WTC11 (cell line): ENCODE results near the gene FBXO47. TPM values are rescaled to one million over a fixed set of nuclear protein-coding genes. Genes with fewer than 3 reads are reported as not detected.
A peak's percentile ranks its signal among the peaks of the same experiment; 100 is the strongest.

Experiments used
- ATAC-seq: fragments of 200-7000 bp; cut with Tn5 transposase; 2 replicates; pipeline ENCODE4 v1.10.0; 2021; ENCODE audit warnings: mild to moderate bottlenecking, moderate library complexity
- CTCF ChIA-PET: fragments of 300-600 bp; sonication (Branson Sonifier 250); formaldehyde crosslinking; loops from one replicate; lab custom pipeline; 2021; ENCODE audit warnings: antibody characterized with exemption; lab: Charles Lee
- POLR2A ChIA-PET: fragments of 350-600 bp; sonication (Branson Sonifier 250); formaldehyde crosslinking; loops from one replicate; lab custom pipeline; 2021; ENCODE audit warnings: antibody characterized with exemption; lab: Charles Lee
- DNase-seq: peaks from one replicate; pipeline ENCODE4 v3.0.0; 2021; ENCODE audit warnings: low spot score
- H3K27ac Mint-ChIP-seq: 2 replicates; pipeline ENCODE4 v1.8.0; 2021; ENCODE audit warnings: mixed read lengths
- H3K27me3 Mint-ChIP-seq: 2 replicates; pipeline ENCODE4 v1.8.0; 2021; ENCODE audit warnings: low read depth, mild to moderate bottlenecking, moderate library complexity, mixed read lengths
- H3K36me3 Mint-ChIP-seq: 2 replicates; pipeline ENCODE4 v1.8.0; 2021; ENCODE audit warnings: mixed read lengths
- H3K4me1 Mint-ChIP-seq: 2 replicates; pipeline ENCODE4 v1.8.0; 2022; ENCODE audit warnings: mixed read lengths
- H3K4me3 Mint-ChIP-seq: 2 replicates; pipeline ENCODE4 v1.8.0; 2021; ENCODE audit warnings: mild to moderate bottlenecking, moderate library complexity, mixed read lengths
- H3K9me3 Mint-ChIP-seq: 2 replicates; pipeline ENCODE4 v1.8.0; 2021; ENCODE audit warnings: mixed read lengths
- ETV6 ChIP-seq: sonication (generic); formaldehyde crosslinking; IDR thresholded peaks from 2 replicates; pipeline ENCODE4 v1.8.1; 2022; ENCODE audit warnings: mild to moderate bottlenecking, missing genetic modification reagents
- FOXK1 ChIP-seq: sonication (generic); formaldehyde crosslinking; IDR thresholded peaks from 2 replicates; pipeline ENCODE4 v1.8.0; 2022; ENCODE audit warnings: mild to moderate bottlenecking, moderate library complexity, missing genetic modification reagents
- GABPB1 ChIP-seq: sonication (generic); formaldehyde crosslinking; IDR thresholded peaks from 2 replicates; pipeline ENCODE4 v1.8.1; 2023; ENCODE audit warnings: mild to moderate bottlenecking, missing genetic modification reagents
- GTF2I ChIP-seq: fragments of 250-450 bp; sonication (Bioruptor Pico); conservative IDR thresholded peaks from 2 replicates; pipeline ENCODE4 v1.4.0; 2021; ENCODE audit warnings: mild to moderate bottlenecking
- NFATC4 ChIP-seq: fragments of 250-450 bp; sonication (Bioruptor Pico); IDR thresholded peaks from 2 replicates; pipeline ENCODE4 v1.9.0; 2021; ENCODE audit warnings: mild to moderate bottlenecking
- NFYB ChIP-seq: sonication (generic); formaldehyde crosslinking; conservative IDR thresholded peaks from 2 replicates; pipeline ENCODE4 v1.8.0; 2022; ENCODE audit warnings: low read depth, missing genetic modification reagents
- NR3C1 ChIP-seq: sonication (generic); formaldehyde crosslinking; conservative IDR thresholded peaks from 2 replicates; pipeline ENCODE4 v1.8.1; 2023; ENCODE audit warnings: low read depth, mild to moderate bottlenecking, missing genetic modification reagents
- PRRX2 ChIP-seq: fragments of 250-450 bp; sonication (Bioruptor Pico); IDR thresholded peaks from 2 replicates; pipeline ENCODE4 v1.8.0; 2021; ENCODE audit warnings: mild to moderate bottlenecking
- RORB ChIP-seq: fragments of 250-450 bp; sonication (Bioruptor Pico); IDR thresholded peaks from 2 replicates; pipeline ENCODE4 v1.9.0; 2021; ENCODE audit warnings: mild to moderate bottlenecking
- TP53 ChIP-seq: sonication (generic); formaldehyde crosslinking; IDR thresholded peaks from 2 replicates; pipeline ENCODE4 v1.8.1; 2023; ENCODE audit warnings: mild to moderate bottlenecking, missing genetic modification reagents
- ZNF138 ChIP-seq: sonication (generic); formaldehyde crosslinking; conservative IDR thresholded peaks from 2 replicates; pipeline ENCODE4 v1.8.1; 2022; ENCODE audit warnings: mild to moderate bottlenecking, moderate library complexity, missing genetic modification reagents
- ZNF263 ChIP-seq: sonication (generic); formaldehyde crosslinking; IDR thresholded peaks from 2 replicates; pipeline ENCODE4 v1.8.1; 2022; ENCODE audit warnings: low read depth, mild to moderate bottlenecking, moderate library complexity, missing genetic modification reagents
- total RNA-seq: library from RNA; stranded (reverse); gene quantifications from 3 replicates; pipeline ENCODE4 v1.2.3, GENCODE V29; 2021
- TF ChIP-seq, protein P1 (sequence below): fragments of 250-450 bp; sonication (Bioruptor Pico); IDR thresholded peaks from 2 replicates; pipeline ENCODE4 v1.9.0; 2021; ENCODE audit warnings: mild to moderate bottlenecking
- TF ChIP-seq, protein P2 (sequence below): sonication (generic); formaldehyde crosslinking; IDR thresholded peaks from 2 replicates; pipeline ENCODE4 v1.8.0; 2022; ENCODE audit warnings: mild to moderate bottlenecking, missing genetic modification reagents
- TF ChIP-seq, protein P3 (sequence below): sonication (generic); formaldehyde crosslinking; IDR thresholded peaks from 2 replicates; pipeline ENCODE4 v1.8.0; 2023; ENCODE audit warnings: missing genetic modification reagents
- TF ChIP-seq, protein P4 (sequence below): sonication (generic); formaldehyde crosslinking; IDR thresholded peaks from 2 replicates; pipeline ENCODE4 v1.8.0; 2022; ENCODE audit warnings: mild to moderate bottlenecking, missing genetic modification reagents
- TF ChIP-seq, protein P5 (sequence below): sonication (generic); formaldehyde crosslinking; IDR thresholded peaks from 2 replicates; pipeline ENCODE4 v1.8.1; 2023; ENCODE audit warnings: mild to moderate bottlenecking, missing genetic modification reagents
- TF ChIP-seq, protein P6 (sequence below): sonication (generic); formaldehyde crosslinking; IDR thresholded peaks from 2 replicates; pipeline ENCODE4 v1.8.0; 2023; ENCODE audit warnings: missing genetic modification reagents, mild to moderate bottlenecking, borderline replicate concordance
- TF ChIP-seq, protein P7 (sequence below): sonication (generic); formaldehyde crosslinking; IDR thresholded peaks from 2 replicates; pipeline ENCODE4 v1.8.1; 2023; ENCODE audit warnings: mild to moderate bottlenecking, missing genetic modification reagents

Gene FBXO47
- total RNA-seq, 1 experiment from 2014 or later = not detected

DNA sequence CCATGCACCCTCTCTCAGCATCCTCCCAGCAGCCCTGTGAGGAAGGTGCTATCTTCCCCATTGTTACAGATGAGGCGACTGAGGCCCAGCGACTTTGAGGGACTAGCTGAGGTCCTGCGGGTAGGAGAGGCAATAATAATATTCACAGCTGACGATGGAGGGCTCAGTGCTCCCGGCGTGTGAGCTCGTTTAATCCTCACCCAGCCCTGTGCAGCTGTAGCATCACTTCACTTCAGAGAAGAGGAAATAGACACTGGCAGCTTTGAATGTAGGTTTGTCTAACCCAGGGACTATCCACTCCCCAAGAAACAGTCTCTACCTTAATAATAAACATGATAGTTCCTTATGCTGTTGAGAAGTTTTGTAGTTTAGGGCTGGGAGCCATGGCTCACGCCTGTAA is 75.8 kb downstream of the FBXO47 start:
- Mint-ChIP-seq H3K4me1 (peaks cover 27% of the 10 kb centered on the region), H3K4me3 (no peak overlapping the region), H3K27me3 (no peaks in the 10 kb centered on the region), H3K9me3 (no peaks in the 10 kb centered on the region), H3K36me3 (peaks cover 10% of the 10 kb centered on the region; the same call in 1 of the 2 replicates), H3K27ac (peak overlapping the region; percentile 36; the same call in 1 of the 2 replicates)
- no peak for ATAC-seq
- POLR2A ChIA-PET = no interaction called here
- no peak for DNase-seq
- no peak for TF ChIP-seq NR3C1
- CTCF ChIA-PET = interaction anchor here (0.7 kb wide), 1 partner anchor 45 kb away, joined by 3 read pairs; no protein-coding TSS in a partner anchor

DNA sequence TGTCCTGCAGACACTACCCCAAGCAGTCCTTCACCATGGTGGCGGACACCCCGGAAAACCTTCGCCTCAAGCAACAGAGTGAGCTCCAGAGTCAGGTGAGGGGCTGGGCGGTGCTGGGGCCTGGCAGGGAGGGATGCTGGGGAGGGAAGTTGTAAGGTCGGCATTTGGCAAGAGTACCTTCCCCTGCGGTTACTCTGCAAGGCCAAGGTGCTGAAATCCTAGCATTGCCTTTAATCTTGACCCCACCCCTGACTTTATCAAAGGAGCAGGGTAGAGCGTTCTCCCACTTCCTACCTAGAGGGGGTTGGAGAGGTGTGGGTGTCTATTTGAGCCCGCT is 76.8 kb downstream of the FBXO47 start:
- Mint-ChIP-seq H3K27me3 (no peaks in the 10 kb centered on the region), H3K36me3 (peaks cover 10% of the 10 kb centered on the region; the same call in 1 of the 2 replicates), H3K4me3 (no peak overlapping the region), H3K9me3 (no peaks in the 10 kb centered on the region), H3K4me1 (peaks cover 35% of the 10 kb centered on the region), H3K27ac (peak overlapping the region; percentile 93; the same call in 1 of the 2 replicates)
- TF ChIP-seq ZNF263 (CRISPR knock-in tag) = no peak
- TF ChIP-seq, protein P1, sequence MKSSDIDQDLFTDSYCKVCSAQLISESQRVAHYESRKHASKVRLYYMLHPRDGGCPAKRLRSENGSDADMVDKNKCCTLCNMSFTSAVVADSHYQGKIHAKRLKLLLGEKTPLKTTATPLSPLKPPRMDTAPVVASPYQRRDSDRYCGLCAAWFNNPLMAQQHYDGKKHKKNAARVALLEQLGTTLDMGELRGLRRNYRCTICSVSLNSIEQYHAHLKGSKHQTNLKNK = no peak
- TF ChIP-seq, protein P2, sequence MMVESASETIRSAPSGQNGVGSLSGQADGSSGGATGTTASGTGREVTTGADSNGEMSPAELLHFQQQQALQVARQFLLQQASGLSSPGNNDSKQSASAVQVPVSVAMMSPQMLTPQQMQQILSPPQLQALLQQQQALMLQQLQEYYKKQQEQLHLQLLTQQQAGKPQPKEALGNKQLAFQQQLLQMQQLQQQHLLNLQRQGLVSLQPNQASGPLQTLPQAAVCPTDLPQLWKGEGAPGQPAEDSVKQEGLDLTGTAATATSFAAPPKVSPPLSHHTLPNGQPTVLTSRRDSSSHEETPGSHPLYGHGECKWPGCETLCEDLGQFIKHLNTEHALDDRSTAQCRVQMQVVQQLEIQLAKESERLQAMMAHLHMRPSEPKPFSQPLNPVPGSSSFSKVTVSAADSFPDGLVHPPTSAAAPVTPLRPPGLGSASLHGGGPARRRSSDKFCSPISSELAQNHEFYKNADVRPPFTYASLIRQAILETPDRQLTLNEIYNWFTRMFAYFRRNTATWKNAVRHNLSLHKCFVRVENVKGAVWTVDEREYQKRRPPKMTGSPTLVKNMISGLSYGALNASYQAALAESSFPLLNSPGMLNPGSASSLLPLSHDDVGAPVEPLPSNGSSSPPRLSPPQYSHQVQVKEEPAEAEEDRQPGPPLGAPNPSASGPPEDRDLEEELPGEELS (CRISPR knock-in tag) = no peak
- TF ChIP-seq, protein P3, sequence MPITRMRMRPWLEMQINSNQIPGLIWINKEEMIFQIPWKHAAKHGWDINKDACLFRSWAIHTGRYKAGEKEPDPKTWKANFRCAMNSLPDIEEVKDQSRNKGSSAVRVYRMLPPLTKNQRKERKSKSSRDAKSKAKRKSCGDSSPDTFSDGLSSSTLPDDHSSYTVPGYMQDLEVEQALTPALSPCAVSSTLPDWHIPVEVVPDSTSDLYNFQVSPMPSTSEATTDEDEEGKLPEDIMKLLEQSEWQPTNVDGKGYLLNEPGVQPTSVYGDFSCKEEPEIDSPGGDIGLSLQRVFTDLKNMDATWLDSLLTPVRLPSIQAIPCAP (CRISPR knock-in tag) = no peak
- TF ChIP-seq, protein P4, sequence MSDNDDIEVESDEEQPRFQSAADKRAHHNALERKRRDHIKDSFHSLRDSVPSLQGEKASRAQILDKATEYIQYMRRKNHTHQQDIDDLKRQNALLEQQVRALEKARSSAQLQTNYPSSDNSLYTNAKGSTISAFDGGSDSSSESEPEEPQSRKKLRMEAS = no peak
- no peak for TF ChIP-seq ETV6 (CRISPR knock-in tag)
- DNase-seq (no peak), ATAC-seq (no peak)
- ChIA-PET POLR2A (no interaction called here), CTCF (no interaction called here)

DNA sequence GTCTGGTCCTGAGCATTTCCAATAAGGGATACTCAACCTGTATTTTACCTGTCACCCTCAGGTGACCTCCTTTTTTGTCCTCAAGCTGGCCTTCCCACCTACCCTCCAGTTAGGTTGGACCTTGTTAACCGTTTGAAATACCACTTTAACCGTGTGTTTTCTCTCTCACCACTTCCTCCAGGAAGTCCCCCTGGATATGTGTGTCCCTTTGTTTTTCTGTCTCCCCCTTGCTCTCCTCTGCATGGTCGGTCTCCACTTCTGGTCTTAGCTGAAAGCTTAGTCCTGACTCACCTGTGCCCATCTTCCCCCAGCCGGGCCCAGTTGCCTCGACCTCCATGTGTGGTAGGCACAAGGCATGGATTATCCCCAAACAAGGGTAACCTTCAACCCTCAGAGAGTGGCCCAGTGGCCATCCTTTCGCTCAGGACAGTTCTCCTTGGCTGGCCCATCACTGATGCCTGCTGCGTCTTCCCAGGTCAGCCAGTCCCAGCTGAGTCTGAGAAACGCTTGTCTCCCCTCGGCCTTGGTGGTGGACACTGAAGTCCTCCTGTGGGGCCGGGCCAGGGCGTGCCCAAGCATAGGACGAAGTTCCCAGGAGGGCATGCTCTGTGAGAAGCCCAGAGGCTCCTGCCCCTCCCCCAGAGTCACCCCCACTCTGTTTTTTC is 77.3 kb downstream of the FBXO47 start:
- ChIA-PET POLR2A (no interaction called here), CTCF (no interaction called here)
- ATAC-seq (no peak), DNase-seq (no peak)
- no peaks in the 10 kb centered on the region for H3K27me3 Mint-ChIP-seq
- no peak overlapping the region for H3K4me3 Mint-ChIP-seq
- H3K9me3 Mint-ChIP-seq = no peaks in the 10 kb centered on the region
- H3K36me3 Mint-ChIP-seq = peaks cover 10% of the 10 kb centered on the region; the same call in 1 of the 2 replicates
- peak overlapping the region; percentile 93 for H3K27ac Mint-ChIP-seq
- peaks cover 40% of the 10 kb centered on the region for H3K4me1 Mint-ChIP-seq
- TF ChIP-seq TP53 (CRISPR knock-in tag) = no peak
- TF ChIP-seq PRRX2 (CRISPR knock-in tag) = no peak
- TF ChIP-seq NFYB (CRISPR knock-in tag) = no peak
- TF ChIP-seq, protein P5, sequence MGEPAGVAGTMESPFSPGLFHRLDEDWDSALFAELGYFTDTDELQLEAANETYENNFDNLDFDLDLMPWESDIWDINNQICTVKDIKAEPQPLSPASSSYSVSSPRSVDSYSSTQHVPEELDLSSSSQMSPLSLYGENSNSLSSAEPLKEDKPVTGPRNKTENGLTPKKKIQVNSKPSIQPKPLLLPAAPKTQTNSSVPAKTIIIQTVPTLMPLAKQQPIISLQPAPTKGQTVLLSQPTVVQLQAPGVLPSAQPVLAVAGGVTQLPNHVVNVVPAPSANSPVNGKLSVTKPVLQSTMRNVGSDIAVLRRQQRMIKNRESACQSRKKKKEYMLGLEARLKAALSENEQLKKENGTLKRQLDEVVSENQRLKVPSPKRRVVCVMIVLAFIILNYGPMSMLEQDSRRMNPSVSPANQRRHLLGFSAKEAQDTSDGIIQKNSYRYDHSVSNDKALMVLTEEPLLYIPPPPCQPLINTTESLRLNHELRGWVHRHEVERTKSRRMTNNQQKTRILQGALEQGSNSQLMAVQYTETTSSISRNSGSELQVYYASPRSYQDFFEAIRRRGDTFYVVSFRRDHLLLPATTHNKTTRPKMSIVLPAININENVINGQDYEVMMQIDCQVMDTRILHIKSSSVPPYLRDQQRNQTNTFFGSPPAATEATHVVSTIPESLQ = no peak
- TF ChIP-seq GTF2I (CRISPR knock-in tag) = no peak
- TF ChIP-seq RORB (CRISPR knock-in tag) = no peak
- TF ChIP-seq ZNF138 (CRISPR knock-in tag) = no peak
- TF ChIP-seq ETV6 (CRISPR knock-in tag) = no peak
- TF ChIP-seq, protein P2 (CRISPR knock-in tag) = no peak
- no peak for TF ChIP-seq GABPB1 (CRISPR knock-in tag)
- no peak for TF ChIP-seq FOXK1 (CRISPR knock-in tag)
- TF ChIP-seq, protein P6, sequence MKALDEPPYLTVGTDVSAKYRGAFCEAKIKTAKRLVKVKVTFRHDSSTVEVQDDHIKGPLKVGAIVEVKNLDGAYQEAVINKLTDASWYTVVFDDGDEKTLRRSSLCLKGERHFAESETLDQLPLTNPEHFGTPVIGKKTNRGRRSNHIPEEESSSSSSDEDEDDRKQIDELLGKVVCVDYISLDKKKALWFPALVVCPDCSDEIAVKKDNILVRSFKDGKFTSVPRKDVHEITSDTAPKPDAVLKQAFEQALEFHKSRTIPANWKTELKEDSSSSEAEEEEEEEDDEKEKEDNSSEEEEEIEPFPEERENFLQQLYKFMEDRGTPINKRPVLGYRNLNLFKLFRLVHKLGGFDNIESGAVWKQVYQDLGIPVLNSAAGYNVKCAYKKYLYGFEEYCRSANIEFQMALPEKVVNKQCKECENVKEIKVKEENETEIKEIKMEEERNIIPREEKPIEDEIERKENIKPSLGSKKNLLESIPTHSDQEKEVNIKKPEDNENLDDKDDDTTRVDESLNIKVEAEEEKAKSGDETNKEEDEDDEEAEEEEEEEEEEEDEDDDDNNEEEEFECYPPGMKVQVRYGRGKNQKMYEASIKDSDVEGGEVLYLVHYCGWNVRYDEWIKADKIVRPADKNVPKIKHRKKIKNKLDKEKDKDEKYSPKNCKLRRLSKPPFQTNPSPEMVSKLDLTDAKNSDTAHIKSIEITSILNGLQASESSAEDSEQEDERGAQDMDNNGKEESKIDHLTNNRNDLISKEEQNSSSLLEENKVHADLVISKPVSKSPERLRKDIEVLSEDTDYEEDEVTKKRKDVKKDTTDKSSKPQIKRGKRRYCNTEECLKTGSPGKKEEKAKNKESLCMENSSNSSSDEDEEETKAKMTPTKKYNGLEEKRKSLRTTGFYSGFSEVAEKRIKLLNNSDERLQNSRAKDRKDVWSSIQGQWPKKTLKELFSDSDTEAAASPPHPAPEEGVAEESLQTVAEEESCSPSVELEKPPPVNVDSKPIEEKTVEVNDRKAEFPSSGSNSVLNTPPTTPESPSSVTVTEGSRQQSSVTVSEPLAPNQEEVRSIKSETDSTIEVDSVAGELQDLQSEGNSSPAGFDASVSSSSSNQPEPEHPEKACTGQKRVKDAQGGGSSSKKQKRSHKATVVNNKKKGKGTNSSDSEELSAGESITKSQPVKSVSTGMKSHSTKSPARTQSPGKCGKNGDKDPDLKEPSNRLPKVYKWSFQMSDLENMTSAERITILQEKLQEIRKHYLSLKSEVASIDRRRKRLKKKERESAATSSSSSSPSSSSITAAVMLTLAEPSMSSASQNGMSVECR (CRISPR knock-in tag) = no peak
- TF ChIP-seq, protein P7, sequence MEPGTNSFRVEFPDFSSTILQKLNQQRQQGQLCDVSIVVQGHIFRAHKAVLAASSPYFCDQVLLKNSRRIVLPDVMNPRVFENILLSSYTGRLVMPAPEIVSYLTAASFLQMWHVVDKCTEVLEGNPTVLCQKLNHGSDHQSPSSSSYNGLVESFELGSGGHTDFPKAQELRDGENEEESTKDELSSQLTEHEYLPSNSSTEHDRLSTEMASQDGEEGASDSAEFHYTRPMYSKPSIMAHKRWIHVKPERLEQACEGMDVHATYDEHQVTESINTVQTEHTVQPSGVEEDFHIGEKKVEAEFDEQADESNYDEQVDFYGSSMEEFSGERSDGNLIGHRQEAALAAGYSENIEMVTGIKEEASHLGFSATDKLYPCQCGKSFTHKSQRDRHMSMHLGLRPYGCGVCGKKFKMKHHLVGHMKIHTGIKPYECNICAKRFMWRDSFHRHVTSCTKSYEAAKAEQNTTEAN (CRISPR knock-in tag) = no peak
- TF ChIP-seq NFATC4 (CRISPR knock-in tag) = no peak
